Gastroesophageal sphincter (tissue), 3 donors: ENCODE data around the gene UBE2R2.

ENCODE experiments used
- CTCF ChIP-seq, 4 experiments: fragments of 200-600 bp in 2 of 4; fragments of 450-650 bp in 2 of 4; sonication (generic) in 1 of 4; IDR thresholded peaks; one replicate each; pipeline ENCODE4 v1.5.1; 2017 to 2019; ENCODE audit warnings: antibody characterized with exemption in 4 of 4, mild to moderate bottlenecking in 2 of 4, moderate library complexity in 2 of 4
- POLR2A ChIP-seq, 2 donors: fragments of 450-650 bp; IDR thresholded peaks; one replicate each; pipeline ENCODE4 v1.6.1; 2017; ENCODE audit warnings: antibody characterized with exemption in 2 of 2, mild to moderate bottlenecking in 2 of 2, moderate library complexity in 1 of 2

- TF ChIP-seq CTCF (IDR thresholded peaks at IDR 0.05) (no peak), POLR2A (IDR thresholded peaks at IDR 0.05) (no peak)
These were observed 96.6 kb downstream of the UBE2R2 start for GRCh38 chr9:33913541-33913940.
